K562 (cell line): Measurements from ENCODE around the gene NT5C1A. TPM values are rescaled to one million over a fixed set of nuclear protein-coding genes. Genes with fewer than 3 reads are reported as not detected.

ENCODE experiments used
- ATAC-seq: fragments of 200-7000 bp; cut with Tn5 transposase; 3 replicates; pipeline ENCODE4 v1.9.1; 2020; ENCODE audit warnings: moderate library complexity
- BruUV-seq: library from RNA; stranded (reverse); fragments of 400-500 nt; replicated peaks from 2 replicates; lab custom pipeline; 2021; lab: Mats Ljungman, UMichigan
- CTCF ChIA-PET: fragments of 300-600 bp; formaldehyde crosslinking; extraction: SDS; loops from one replicate; lab custom pipeline; 2021; ENCODE audit warnings: low intra/inter-chr PET ratio; lab: Yijun Ruan, JAX
- POLR2A ChIA-PET: fragments of 300-600, 350-650 bp; sonication (Branson Sonifier 250); formaldehyde crosslinking; extraction: SDS; loops from one replicate; lab custom pipeline; 2021; ENCODE audit warnings: antibody characterized with exemption, inconsistent platforms; lab: Yijun Ruan, JAX
- DNase-seq, 4 experiments: peaks; one replicate each; pipeline versions ENCODE4 v3.0.0 to v3.0.0-alpha.2; 2011 to 2018; ENCODE audit warnings: low spot score in 3 of 4, mixed read lengths in 3 of 4; ENCODE audit errors: extremely low read depth in 1 of 4
- FAIRE-seq: peaks from 2 replicates; lab custom pipeline; 2011; peaks lifted over from hg19 to GRCh38; lab: Jason Lieb, UNC
- H2AFZ ChIP-seq: 2 replicates; pipeline ENCODE4 v1.6.0; 2011; ENCODE audit warnings: low read depth, low read length, control low read depth, inconsistent platforms
- H3K27ac ChIP-seq: fragments of 200-600 bp; 3 replicates; pipeline ENCODE4 v1.8.0; 2011; ENCODE audit warnings: low read depth, mild to moderate bottlenecking, control low read depth, inconsistent platforms, low read length, moderate library complexity, mixed read lengths; ENCODE audit errors: extremely low read depth
- H3K27me3 ChIP-seq, 2 experiments: fragments of 300-600 bp in 1 of 2; 2 replicates in 1 of 2; 3 replicates in 1 of 2; pipeline versions ENCODE4 v1.6.0 to v1.8.0; 2011; ENCODE audit warnings: inconsistent platforms in 2 of 2, low read length in 2 of 2, mild to moderate bottlenecking in 1 of 2, mixed read lengths in 1 of 2, moderate library complexity in 1 of 2; ENCODE audit not compliant: control insufficient read depth in 2 of 2, insufficient read depth in 2 of 2
- H3K36me3 ChIP-seq: fragments of 300-600 bp; 3 replicates; pipeline ENCODE4 v1.8.0; 2011; ENCODE audit warnings: mild to moderate bottlenecking, low read length, inconsistent platforms; ENCODE audit not compliant: control insufficient read depth, insufficient read depth
- H3K4me1 ChIP-seq, 2 experiments: fragments of 200-600 bp in 1 of 2; replicated peaks in 1 of 2; 2 replicates in 1 of 2; 3 replicates in 1 of 2; pipeline versions ENCODE4 v1.5.1 to v1.8.0; 2011; ENCODE audit warnings: inconsistent platforms in 2 of 2, low read length in 2 of 2, mild to moderate bottlenecking in 1 of 2, mixed read lengths in 1 of 2, moderate library complexity in 1 of 2; ENCODE audit not compliant: control insufficient read depth in 2 of 2, insufficient read depth in 2 of 2
- H3K4me2 ChIP-seq: 2 replicates; pipeline ENCODE4 v1.6.1; 2011; ENCODE audit warnings: low read length, control low read depth, inconsistent platforms, mixed read lengths; ENCODE audit not compliant: insufficient read depth
- H3K4me3 ChIP-seq: fragments of 200-600 bp; sonication (generic), shearing (Covaris generic); 2 replicates; pipeline ENCODE4 v1.5.1; 2016; ENCODE audit warnings: control low read depth, inconsistent platforms
- H3K79me2 ChIP-seq: fragments of 200-600 bp; 3 replicates; pipeline ENCODE4 v1.8.0; 2011; ENCODE audit warnings: low read length, inconsistent platforms; ENCODE audit not compliant: control insufficient read depth, insufficient read depth
- H3K9ac ChIP-seq, 2 experiments: 2 replicates each; pipeline versions ENCODE4 v1.6.0 to v1.6.1; 2011; ENCODE audit warnings: low read depth in 2 of 2, low read length in 2 of 2, control low read depth in 1 of 2, inconsistent platforms in 1 of 2, mild to moderate bottlenecking in 1 of 2, mixed read lengths in 1 of 2; ENCODE audit not compliant: insufficient read depth in 1 of 2
- H3K9me1 ChIP-seq: one replicate; pipeline ENCODE4 v1.6.0; 2011; ENCODE audit warnings: inconsistent platforms, mild to moderate bottlenecking, low read length, moderate library complexity; ENCODE audit not compliant: control insufficient read depth, insufficient read depth
- H3K9me3 ChIP-seq: replicated peaks from 2 replicates; pipeline ENCODE4 v1.5.1; 2011; ENCODE audit warnings: low read depth, low read length, inconsistent platforms; ENCODE audit not compliant: control insufficient read depth, insufficient read depth
- H4K20me1 ChIP-seq: replicated peaks from 2 replicates; pipeline ENCODE4 v1.6.1; 2011; ENCODE audit warnings: low read length, inconsistent platforms, mixed read lengths; ENCODE audit not compliant: control insufficient read depth, insufficient read depth
- CREB3L1 ChIP-seq: fragments of 450-650 bp; IDR thresholded peaks from 2 replicates; pipeline ENCODE4 v1.6.1; 2014; ENCODE audit warnings: low read depth, mild to moderate bottlenecking, moderate library complexity, borderline replicate concordance
- DPF2 ChIP-seq: fragments of 450-650 bp; IDR thresholded peaks from 2 replicates; pipeline ENCODE4 v1.6.1; 2016
- GTF2A2 ChIP-seq: IDR thresholded peaks from 2 replicates; pipeline ENCODE4 v1.6.1; 2016; ENCODE audit warnings: mild to moderate bottlenecking, missing genetic modification characterization, missing compliant biosample characterization
- HNRNPL ChIP-seq: fragments of 200-400 bp; formaldehyde crosslinking; IDR thresholded peaks from 2 replicates; pipeline ENCODE4 v1.6.1; 2017; ENCODE audit warnings: low read depth, mild to moderate bottlenecking, low read length
- MCM3 ChIP-seq: fragments of 450-650 bp; IDR thresholded peaks from 2 replicates; pipeline ENCODE4 v1.6.1; 2016
- NCOR1 ChIP-seq: fragments of 450-650 bp; IDR thresholded peaks from 2 replicates; pipeline ENCODE4 v1.6.1; 2016; ENCODE audit warnings: mild to moderate bottlenecking, moderate library complexity
- NONO ChIP-seq, 2 experiments: fragments of 200-400 bp in 1 of 2; fragments of 450-650 bp in 1 of 2; formaldehyde crosslinking in 1 of 2; IDR thresholded peaks; 2 replicates each; pipeline ENCODE4 v1.6.1; 2017; ENCODE audit warnings: low read depth in 2 of 2, mild to moderate bottlenecking in 2 of 2, moderate library complexity in 2 of 2, low read length in 1 of 2
- OTX1 ChIP-seq: fragments of 450-650 bp; formaldehyde crosslinking; IDR thresholded peaks from 2 replicates; pipeline ENCODE4 v1.4.0; 2022; ENCODE audit warnings: mild to moderate bottlenecking
- RBBP5 ChIP-seq: fragments of 200-600 bp; sonication (generic); IDR thresholded peaks from 2 replicates; pipeline ENCODE4 v1.6.1; 2012; ENCODE audit warnings: borderline replicate concordance, mild to moderate bottlenecking, low read length, control low read depth, inconsistent platforms; ENCODE audit not compliant: insufficient read depth, poor library complexity, severe bottlenecking
- SMAD1 ChIP-seq: fragments of 150-350 bp; IDR thresholded peaks from 2 replicates; pipeline ENCODE4 v1.6.1; 2014; ENCODE audit warnings: low read length, low read depth; ENCODE audit not compliant: partially characterized antibody
- SMARCA5 ChIP-seq: fragments of 450-650 bp; IDR thresholded peaks from 2 replicates; pipeline ENCODE4 v1.6.1; 2016
- SRSF1 ChIP-seq: fragments of 200-400 bp; formaldehyde crosslinking; IDR thresholded peaks from 2 replicates; pipeline ENCODE4 v1.6.1; 2017; ENCODE audit warnings: mild to moderate bottlenecking, low read depth, low read length, moderate library complexity
- TAF7 ChIP-seq: fragments of 450-650 bp; IDR thresholded peaks from 2 replicates; pipeline ENCODE4 v1.6.1; 2016; ENCODE audit warnings: missing genetic modification characterization, missing compliant biosample characterization
- ZKSCAN3 ChIP-seq: fragments of 250-450 bp; sonication (Bioruptor Pico); IDR thresholded peaks from 2 replicates; pipeline ENCODE4 v1.4.0; 2020
- ZMIZ1 ChIP-seq, 2 experiments: fragments of 150-350 bp in 1 of 2; IDR thresholded peaks; 2 replicates each; pipeline ENCODE4 v1.6.1; 2012 to 2016; ENCODE audit warnings: low read depth in 2 of 2, low read length in 2 of 2, mild to moderate bottlenecking in 1 of 2, moderate library complexity in 1 of 2
- ZNF146 ChIP-seq: IDR thresholded peaks from one replicate; pipeline ENCODE4 v1.6.1; 2018; ENCODE audit warnings: missing compliant biosample characterization; ENCODE audit not compliant: unreplicated experiment
- ZNF354B ChIP-seq: fragments of 250-450 bp; sonication (Bioruptor Pico); IDR thresholded peaks from 2 replicates; pipeline ENCODE4 v1.4.0; 2020
- ZNF511 ChIP-seq: sonication (generic); formaldehyde crosslinking; IDR thresholded peaks from 2 replicates; pipeline ENCODE4 v1.8.0; 2022; ENCODE audit warnings: mild to moderate bottlenecking, missing genetic modification reagents
- WGBS: fragments of 100-300 bp; shearing (Covaris generic); methylation state at CpG from one replicate; pipeline ENCODE4 v1.1.6; 2016; ENCODE audit warnings: low coverage, mixed read lengths; ENCODE audit not compliant: insufficient coverage; ENCODE audit errors: missing lambda C conversion rate; 5-methylcytosine and 5-hydroxymethylcytosine counted together
- in situ Hi-C: fragments of 300-500 bp; cut with MboI; formaldehyde crosslinking; loops from 4 replicates; pipeline ENCODE4 v1.15.0; 2018; ENCODE audit warnings: inconsistent platforms, mixed read lengths
- intact Hi-C: fragments of 100-400 bp; cut with micrococcal nuclease; formaldehyde crosslinking; loops from 2 replicates; pipeline ENCODE4 v1.14.2; 2022
- polyA plus RNA-seq, 8 experiments: library from polyadenylated mRNA; depleted of rRNA in 4 of 8; stranded (reverse) in 5 of 8; unstranded in 3 of 8; fragments of >200 nt; fragmentation: Nextera tagmentation in 2 of 8; fragmentation: Illumina TruSeq in 1 of 8; extraction: Ambion mirVana in 2 of 8; extraction: Trizol in 1 of 8; gene quantifications; 2 replicates each; pipeline versions ENCODE4 v1.2.1 to v1.2.3, GENCODE V29; 2011 to 2014; ENCODE audit warnings: inconsistent platforms in 1 of 8, missing spikeins in 1 of 8
- total RNA-seq, 7 experiments: library from RNA; depleted of rRNA in 6 of 7; stranded (reverse); fragments of >200 nt in 6 of 7; fragmentation: Illumina TruSeq in 2 of 7; extraction: Trizol in 2 of 7; gene quantifications; 2 replicates each; pipeline versions ENCODE4 v1.2.1 to v1.2.3, GENCODE V29; 2011 to 2021; ENCODE audit warnings: low replicate concordance in 1 of 7

NT5C1A gene
- total and polyA plus RNA-seq, 9 of the 15 experiments (the other 6 are each of a cell fraction or from before 2014, with no cell fraction given), result not detected

- TF ChIP-seq SMARCA5 (no peak), NONO (IDR thresholded peaks at IDR 0.05; ENCODE audit: low read depth in 2 of 2, low read length in 1 of 2) (no peak)
- TF ChIP-seq, all 486 proteins: peak for 43
Measured at GRCh38 chr1:39653546-39654031, 18.3 kb downstream of the NT5C1A start (continued).

- H3K4me2 ChIP-seq, result no peak overlapping the region
- no peaks in the 10 kb centered on the region for H3K9me3 ChIP-seq
- POLR2A ChIA-PET, result no interaction called here
- WGBS, result 28% methylated on average over 2 of the region's 2 CpGs
- in situ Hi-C loops, result no loop called here
- ATAC-seq (no peak), DNase-seq (no peak), FAIRE-seq (no peak)
- no peaks in the 10 kb centered on the region for H3K9me1 ChIP-seq
- CTCF ChIA-PET, result interaction anchor here (0.9 to 4.1 kb wide), 3 partner anchors 8 to 67 kb away, joined by 4 to 37 read pairs (median 9); no protein-coding TSS in a partner anchor
- peaks cover 3% of the 10 kb centered on the region in 2 experiments; a peak in 1 of 5 replicates for H3K4me1 ChIP-seq
- H3K27me3 ChIP-seq, result peaks cover 9 to 29% of the 10 kb centered on the region in 2 experiments; a peak in 4 of 5 replicates
- H3K79me2 ChIP-seq, result no peaks in the 10 kb centered on the region
- H3K27ac ChIP-seq, result no peak overlapping the region
- intact Hi-C loops, result no loop called here
- H4K20me1 ChIP-seq, result no peaks in the 10 kb centered on the region
- H3K9ac ChIP-seq, result no peak overlapping the region
- no peak overlapping the region for H2AFZ ChIP-seq
- H3K36me3 ChIP-seq, result no peaks in the 10 kb centered on the region
- BruUV-seq, result no TSS peak
- H3K4me3 ChIP-seq, result no peak overlapping the region
- TF ChIP-seq NCOR1 (no peak), HNRNPL (no peak), SMAD1 (no peak), TAF7 (tag) (no peak), DPF2 (no peak), CREB3L1 (no peak), ZNF146 (CRISPR knock-in tag) (no peak), SRSF1 (no peak), GTF2A2 (tag) (no peak), ZKSCAN3 (CRISPR knock-in tag) (no peak), MCM3 (no peak), OTX1 (CRISPR knock-in tag) (no peak), ZNF354B (no peak), RBBP5 (no peak), ZNF511 (CRISPR knock-in tag) (no peak), ZMIZ1 (IDR thresholded peaks at IDR 0.05; ENCODE audit: low read depth in 2 of 2, low read length in 2 of 2) (no peak)
Measured at GRCh38 chr1:39652554-39652953, 19.4 kb downstream of the NT5C1A start.
